Caco-2 (cell line): ENCODE data around the gene ARHGAP24. TPM values are rescaled to one million over a fixed set of nuclear protein-coding genes. Genes with fewer than 3 reads are reported as not detected.

ENCODE experiments used
- BruUV-seq: library from RNA; stranded (reverse); fragments of 400-500 nt; replicated peaks from 2 replicates; lab custom pipeline; 2021; lab: Mats Ljungman, UMichigan
- CTCF ChIA-PET: fragments of 300-600 bp; sonication (Branson Sonifier 250); formaldehyde crosslinking; loops from one replicate; lab custom pipeline; 2022; ENCODE audit warnings: antibody characterized with exemption; lab: Charles Lee
- POLR2A ChIA-PET: fragments of 300-600 bp; sonication (Branson Sonifier 250); formaldehyde crosslinking; loops from one replicate; lab custom pipeline; 2022; ENCODE audit warnings: antibody characterized with exemption; lab: Charles Lee
- DNase-seq, 2 experiments: peaks; one replicate each; pipeline versions ENCODE4 v3.0.0 to v3.0.0-alpha.2; 2020 to 2022
- H3K27me3 ChIP-seq: replicated peaks from 2 replicates; pipeline ENCODE4 v1.6.0; 2011; ENCODE audit warnings: low read length; ENCODE audit not compliant: control insufficient read depth, insufficient read depth
- H3K36me3 ChIP-seq: 2 replicates; pipeline ENCODE4 v1.5.1; 2011; ENCODE audit warnings: low read length; ENCODE audit not compliant: control insufficient read depth, insufficient read depth
- H3K4me1 ChIP-seq: fragments of 250-450 bp; sonication (Bioruptor Pico); 2 replicates; pipeline ENCODE4 v1.5.1; 2020; ENCODE audit warnings: mild to moderate bottlenecking
- H3K4me3 ChIP-seq: 2 replicates; pipeline ENCODE4 v1.5.1; 2011; ENCODE audit warnings: low read depth, mild to moderate bottlenecking, control low read depth, low read length
- H3K9me3 ChIP-seq: fragments of 250-450 bp; sonication (Bioruptor Pico); 2 replicates; pipeline ENCODE4 v1.5.1; 2020; ENCODE audit warnings: mild to moderate bottlenecking, moderate library complexity
- H3K27ac Mint-ChIP-seq: one replicate; pipeline ENCODE4 v1.8.0; 2022; ENCODE audit warnings: mixed read lengths; ENCODE audit not compliant: unreplicated experiment
- H3K27me3 Mint-ChIP-seq: one replicate; pipeline ENCODE4 v1.8.0; 2022; ENCODE audit warnings: mixed read lengths; ENCODE audit not compliant: insufficient read depth, unreplicated experiment
- H3K36me3 Mint-ChIP-seq: one replicate; pipeline ENCODE4 v1.8.0; 2022; ENCODE audit warnings: mild to moderate bottlenecking, mixed read lengths; ENCODE audit not compliant: insufficient read depth, unreplicated experiment
- H3K4me1 Mint-ChIP-seq: one replicate; pipeline ENCODE4 v1.8.0; 2022; ENCODE audit warnings: low read depth, mixed read lengths; ENCODE audit not compliant: unreplicated experiment
- H3K4me3 Mint-ChIP-seq: one replicate; pipeline ENCODE4 v1.8.0; 2022; ENCODE audit warnings: mild to moderate bottlenecking, moderate library complexity, mixed read lengths; ENCODE audit not compliant: unreplicated experiment
- H3K9me3 Mint-ChIP-seq: one replicate; pipeline ENCODE4 v1.8.0; 2022; ENCODE audit warnings: mixed read lengths; ENCODE audit not compliant: unreplicated experiment
- intact Hi-C: fragments of 100-400 bp; cut with micrococcal nuclease; formaldehyde crosslinking; loops from one replicate; pipeline ENCODE4 v1.10.0; 2022; ENCODE audit not compliant: unreplicated experiment
- total RNA-seq: library from RNA; stranded (reverse); gene quantifications from 2 replicates; pipeline ENCODE4 v1.2.3, GENCODE V29; 2022
- TF ChIP-seq, protein P1 (sequence below), 2 experiments: fragments of 200-600 bp in 1 of 2; IDR thresholded peaks; 1 replicate in 1 of 2; 2 replicates in 1 of 2; pipeline versions ENCODE4 v1.5.1 to v1.8.0; 2011 to 2022; ENCODE audit warnings: antibody characterized with exemption in 1 of 2, control low read depth in 1 of 2, inconsistent platforms in 1 of 2, low read depth in 1 of 2, low read length in 1 of 2, mild to moderate bottlenecking in 1 of 2, moderate library complexity in 1 of 2; ENCODE audit not compliant: insufficient read depth in 1 of 2, severe bottlenecking in 1 of 2, unreplicated experiment in 1 of 2

Gene ARHGAP24
- total RNA-seq, 1 experiment from 2014 or later = 2.8 TPM

DNA sequence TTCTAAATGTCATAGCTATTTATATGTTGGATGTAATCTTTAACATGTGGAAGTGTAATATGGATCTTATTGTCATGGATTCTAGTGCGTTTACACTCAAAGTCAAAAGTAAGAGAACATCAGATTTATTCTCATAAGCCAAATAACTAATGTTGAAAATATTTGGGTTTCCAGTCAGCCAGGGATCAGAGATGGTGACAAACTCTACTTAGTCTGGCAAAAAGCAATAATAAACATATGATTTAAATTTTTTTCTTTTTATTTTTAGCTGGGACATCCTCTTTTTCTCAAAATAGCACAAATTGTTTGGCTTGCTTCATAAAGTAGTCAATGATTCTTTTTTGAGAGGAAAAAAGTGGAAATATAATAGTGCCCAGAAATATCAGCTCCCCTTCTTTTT, 392.3 kb downstream of the ARHGAP24 start:
- Histone ChIP-seq H3K4me3 (no peak overlapping the region), H3K9me3 (no peaks in the 10 kb centered on the region), H3K4me1 (no peaks in the 10 kb centered on the region), H3K36me3 (no peaks in the 10 kb centered on the region), H3K27me3 (no peaks in the 10 kb centered on the region)
- no peaks in the 10 kb centered on the region for H3K4me1 Mint-ChIP-seq
- DNase-seq = no peak
- TF ChIP-seq, protein P1, sequence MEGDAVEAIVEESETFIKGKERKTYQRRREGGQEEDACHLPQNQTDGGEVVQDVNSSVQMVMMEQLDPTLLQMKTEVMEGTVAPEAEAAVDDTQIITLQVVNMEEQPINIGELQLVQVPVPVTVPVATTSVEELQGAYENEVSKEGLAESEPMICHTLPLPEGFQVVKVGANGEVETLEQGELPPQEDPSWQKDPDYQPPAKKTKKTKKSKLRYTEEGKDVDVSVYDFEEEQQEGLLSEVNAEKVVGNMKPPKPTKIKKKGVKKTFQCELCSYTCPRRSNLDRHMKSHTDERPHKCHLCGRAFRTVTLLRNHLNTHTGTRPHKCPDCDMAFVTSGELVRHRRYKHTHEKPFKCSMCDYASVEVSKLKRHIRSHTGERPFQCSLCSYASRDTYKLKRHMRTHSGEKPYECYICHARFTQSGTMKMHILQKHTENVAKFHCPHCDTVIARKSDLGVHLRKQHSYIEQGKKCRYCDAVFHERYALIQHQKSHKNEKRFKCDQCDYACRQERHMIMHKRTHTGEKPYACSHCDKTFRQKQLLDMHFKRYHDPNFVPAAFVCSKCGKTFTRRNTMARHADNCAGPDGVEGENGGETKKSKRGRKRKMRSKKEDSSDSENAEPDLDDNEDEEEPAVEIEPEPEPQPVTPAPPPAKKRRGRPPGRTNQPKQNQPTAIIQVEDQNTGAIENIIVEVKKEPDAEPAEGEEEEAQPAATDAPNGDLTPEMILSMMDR (IDR thresholded peaks at IDR 0.05; ENCODE audit: insufficient read depth in 1 of 2, low read depth in 1 of 2, low read length in 1 of 2, severe bottlenecking in 1 of 2, unreplicated experiment in 1 of 2) = no peak
- H3K27me3 Mint-ChIP-seq = no peaks in the 10 kb centered on the region
- no peaks in the 10 kb centered on the region for H3K9me3 Mint-ChIP-seq
- H3K27ac Mint-ChIP-seq = no peak overlapping the region
- ChIA-PET CTCF (no interaction called here), POLR2A (no interaction called here)
- BruUV-seq = no TSS peak
- H3K36me3 Mint-ChIP-seq = no peaks in the 10 kb centered on the region
- intact Hi-C loops = no loop called here
- no peak overlapping the region for H3K4me3 Mint-ChIP-seq

DNA sequence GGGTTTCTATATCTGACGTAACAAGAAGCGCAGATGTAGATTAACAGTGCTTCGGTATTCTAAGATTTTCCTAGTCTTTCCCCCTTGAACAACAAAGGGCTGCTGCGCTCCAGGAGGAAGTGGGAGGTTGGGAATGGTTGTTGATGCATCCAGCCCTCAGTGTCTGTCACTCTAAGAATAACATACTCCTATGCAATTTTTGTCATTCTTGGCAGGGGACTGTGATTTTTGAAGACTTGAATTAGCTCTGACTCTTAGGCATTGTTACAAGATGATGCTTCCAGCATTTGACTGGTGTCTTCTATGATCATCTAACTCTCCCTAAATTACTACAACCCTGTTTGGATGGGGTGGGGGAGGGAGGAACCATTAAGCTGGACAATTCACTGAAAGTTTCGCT, 394.2 kb downstream of the ARHGAP24 start:
- BruUV-seq = no TSS peak
- CTCF ChIA-PET = no interaction called here

DNA sequence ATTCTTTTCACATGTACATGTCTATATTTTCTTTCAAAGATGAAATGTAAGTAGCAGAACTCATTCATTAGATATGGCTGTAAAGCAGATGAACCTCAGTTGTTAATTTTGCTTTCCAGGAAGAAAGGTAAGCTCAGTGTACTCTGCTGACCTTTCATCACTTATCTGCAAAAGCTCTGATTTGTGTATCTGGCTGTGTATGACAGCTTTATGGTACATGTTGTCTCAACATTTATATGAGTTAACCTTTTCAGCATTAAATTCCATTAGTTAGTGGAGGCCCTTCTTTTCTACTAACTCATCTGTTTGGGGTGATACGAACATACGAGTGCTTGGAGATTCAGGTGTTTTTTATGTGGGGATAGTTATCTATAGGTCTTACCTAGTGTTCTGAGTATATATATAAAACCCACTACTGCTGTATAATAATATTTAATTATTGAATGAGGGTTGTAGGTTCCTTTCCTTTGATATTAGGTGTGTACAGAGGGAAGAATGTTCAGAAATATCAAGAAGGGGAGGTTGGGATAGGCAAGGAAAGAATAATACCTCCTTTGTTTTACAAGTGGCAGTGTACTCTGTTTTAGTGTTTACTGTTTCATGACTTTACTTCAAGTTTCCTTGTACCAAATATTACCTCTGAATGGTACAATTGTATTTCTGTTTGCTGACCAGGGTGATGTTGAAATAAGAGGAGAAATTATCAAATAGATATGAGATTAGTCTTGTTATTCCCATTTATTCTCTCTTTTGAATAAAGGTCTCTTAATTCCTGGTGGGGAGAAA, 395.5 kb downstream of the ARHGAP24 start:
- no TSS peak for BruUV-seq
- Mint-ChIP-seq H3K4me3 (no peak overlapping the region), H3K27me3 (no peaks in the 10 kb centered on the region), H3K4me1 (no peaks in the 10 kb centered on the region), H3K27ac (no peak overlapping the region), H3K9me3 (no peaks in the 10 kb centered on the region), H3K36me3 (no peaks in the 10 kb centered on the region)
- intact Hi-C loops = no loop called here
- no peak overlapping the region for H3K4me3 ChIP-seq
- H3K4me1 ChIP-seq = no peaks in the 10 kb centered on the region
- POLR2A ChIA-PET = no interaction called here
- no peaks in the 10 kb centered on the region for H3K27me3 ChIP-seq
- CTCF ChIA-PET = no interaction called here
- H3K36me3 ChIP-seq = no peaks in the 10 kb centered on the region
- no peaks in the 10 kb centered on the region for H3K9me3 ChIP-seq
- TF ChIP-seq, protein P1 (IDR thresholded peaks at IDR 0.05; ENCODE audit: insufficient read depth in 1 of 2, low read depth in 1 of 2, low read length in 1 of 2, severe bottlenecking in 1 of 2, unreplicated experiment in 1 of 2) = no peak
- DNase-seq = no peak

More for the DNA sequence above, 394.2 kb downstream of the ARHGAP24 start:
- Histone ChIP-seq H3K4me3 (no peak overlapping the region), H3K9me3 (no peaks in the 10 kb centered on the region), H3K27me3 (no peaks in the 10 kb centered on the region), H3K4me1 (no peaks in the 10 kb centered on the region), H3K36me3 (no peaks in the 10 kb centered on the region)
- Mint-ChIP-seq H3K36me3 (no peaks in the 10 kb centered on the region), H3K4me1 (no peaks in the 10 kb centered on the region), H3K9me3 (no peaks in the 10 kb centered on the region), H3K27me3 (no peaks in the 10 kb centered on the region), H3K27ac (no peak overlapping the region), H3K4me3 (no peak overlapping the region)
- no peak for DNase-seq
- POLR2A ChIA-PET = no interaction called here
- intact Hi-C loops = no loop called here
- TF ChIP-seq, protein P1 (IDR thresholded peaks at IDR 0.05; ENCODE audit: insufficient read depth in 1 of 2, low read depth in 1 of 2, low read length in 1 of 2, severe bottlenecking in 1 of 2, unreplicated experiment in 1 of 2) = no peak
